ENCODE results near the gene WDFY3.
"Not testable (repeated sequence)": the region's sequence is repeated elsewhere in the genome, so short reads cannot be mapped to it uniquely, and the experiment has no call there.

WDFY3 gene

GRCh38 chr4:84677093-84677492 lies 289.4 kb downstream of the WDFY3 start:
- DNase-seq (ENCODE audit: low read depth): no peak

GRCh38 chr4:84673475-84674240 lies 292.8 kb downstream of the WDFY3 start:
- peak; percentile 76 for DNase-seq (ENCODE audit: low read depth)

DNA sequence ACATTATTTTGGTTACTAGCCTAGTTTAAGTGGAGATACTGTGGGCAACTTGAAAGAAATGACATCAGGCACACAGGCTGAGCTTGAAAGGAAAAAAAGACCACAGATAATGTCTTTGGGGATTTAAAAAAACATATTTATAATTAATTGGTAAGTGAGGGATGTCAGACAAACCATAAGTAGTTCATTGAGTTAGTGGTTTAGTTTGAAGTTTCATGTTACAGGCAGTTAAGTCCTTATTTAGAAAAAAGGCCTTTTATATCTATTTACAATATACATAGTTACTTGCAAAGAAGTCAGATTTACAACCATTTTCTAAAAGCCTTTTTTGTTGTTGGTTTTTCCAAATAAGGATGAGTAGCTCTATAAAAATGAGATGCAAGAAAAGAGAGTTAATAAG lies 294.3 kb downstream of the WDFY3 start:
- no peak for DNase-seq (ENCODE audit: low read depth)

DNA sequence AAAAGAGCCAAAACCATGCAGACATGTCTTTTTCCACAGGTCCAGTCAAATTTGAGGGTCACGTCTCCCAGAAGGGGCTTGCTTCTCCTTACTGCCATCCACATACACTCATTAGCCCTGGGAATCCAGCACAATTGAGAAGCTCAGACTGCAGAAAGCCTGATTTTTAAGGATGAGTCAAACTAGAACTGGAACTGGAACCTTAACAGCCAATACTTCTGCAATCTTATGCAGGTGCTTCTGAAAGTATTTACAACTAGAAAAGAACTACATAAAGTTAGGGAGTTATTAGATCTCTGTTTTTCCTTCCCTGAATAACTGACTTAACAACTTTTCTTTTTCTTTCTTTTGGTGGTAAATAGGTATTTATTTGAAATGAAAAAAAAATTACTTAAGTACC lies 297.3 kb downstream of the WDFY3 start:
- no peak for DNase-seq (ENCODE audit: low read depth)

GRCh38 chr4:84666439-84666838 lies 300.1 kb downstream of the WDFY3 start:
- no peak for DNase-seq (ENCODE audit: low read depth)

DNA sequence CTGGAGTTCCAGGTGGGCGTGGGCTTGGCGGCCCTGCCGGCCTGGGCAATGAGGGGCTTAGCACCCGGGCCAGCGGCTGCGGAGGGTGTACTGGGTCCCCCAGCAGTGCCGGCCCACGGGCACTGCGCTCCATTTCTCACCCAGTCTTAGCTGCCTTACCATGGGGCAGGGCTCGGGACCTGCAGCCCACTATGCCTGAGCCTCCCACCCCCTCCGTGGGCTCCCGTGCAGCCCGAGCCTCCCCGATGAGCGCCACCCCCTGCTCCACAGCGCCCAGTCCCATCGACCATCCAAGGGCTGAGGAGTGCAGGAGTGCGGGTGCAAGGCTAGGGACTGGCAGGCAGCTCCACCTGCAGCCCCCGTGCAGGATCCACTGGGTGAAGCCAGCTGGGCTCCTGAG lies 301.7 kb downstream of the WDFY3 start:
- not testable (repeated sequence) for DNase-seq (ENCODE audit: low read depth)

DNA sequence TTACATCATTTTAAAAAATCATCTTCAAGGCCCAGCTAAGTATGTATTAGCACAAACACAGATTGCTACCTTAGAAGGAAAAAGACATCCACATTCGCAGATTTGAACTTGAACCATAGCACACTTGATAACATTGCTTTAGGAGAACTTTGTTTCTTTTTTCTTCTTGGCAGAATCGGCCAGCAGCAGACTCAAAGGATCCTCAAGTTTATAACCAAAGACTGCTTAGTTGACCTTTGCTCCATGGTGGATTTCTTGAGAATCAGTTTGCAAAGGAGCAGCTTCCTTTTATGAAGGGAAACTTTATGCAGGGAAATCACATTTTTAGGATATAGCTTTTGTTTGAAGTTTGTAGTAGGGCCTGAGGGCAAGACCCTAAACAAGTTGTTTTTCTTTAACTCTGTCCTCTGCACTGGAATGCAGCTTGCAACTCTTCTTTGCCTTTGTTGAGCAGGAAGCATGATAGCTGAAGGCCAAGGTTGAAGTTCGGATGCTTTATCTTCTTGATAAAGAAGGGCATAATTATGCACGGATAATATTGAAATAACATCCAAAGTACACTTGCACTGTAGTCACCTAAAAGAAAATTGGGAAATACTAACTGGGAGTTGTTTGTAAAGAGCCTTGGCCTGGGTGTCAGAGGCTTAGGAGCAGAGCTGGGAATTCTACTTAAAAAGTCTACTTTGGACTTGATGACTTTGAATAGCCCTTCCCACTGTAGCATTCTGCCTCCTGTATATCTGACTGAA lies 305.1 kb downstream of the WDFY3 start:
- DNase-seq (ENCODE audit: low read depth): no peak

DNA sequence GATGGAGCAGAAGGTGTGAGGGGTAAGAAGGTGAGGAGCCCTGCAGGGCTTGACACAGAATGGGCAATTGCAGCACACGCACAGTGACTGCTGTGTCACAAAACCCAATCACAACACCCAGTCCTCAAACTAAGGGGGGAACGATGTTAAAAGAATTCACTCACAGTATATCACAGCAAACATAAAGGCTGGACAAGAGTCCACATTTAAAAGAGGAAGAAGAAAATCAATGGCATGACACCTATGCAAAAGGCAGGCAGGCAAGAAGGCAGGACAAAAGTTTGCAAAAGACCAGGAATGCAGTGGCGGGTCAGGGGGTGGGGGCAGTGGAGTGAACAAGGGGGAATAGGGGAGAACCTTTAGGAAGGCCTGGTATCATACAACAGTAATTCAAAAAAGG lies 305.9 kb downstream of the WDFY3 start:
- no peak for DNase-seq (ENCODE audit: low read depth)

DNA sequence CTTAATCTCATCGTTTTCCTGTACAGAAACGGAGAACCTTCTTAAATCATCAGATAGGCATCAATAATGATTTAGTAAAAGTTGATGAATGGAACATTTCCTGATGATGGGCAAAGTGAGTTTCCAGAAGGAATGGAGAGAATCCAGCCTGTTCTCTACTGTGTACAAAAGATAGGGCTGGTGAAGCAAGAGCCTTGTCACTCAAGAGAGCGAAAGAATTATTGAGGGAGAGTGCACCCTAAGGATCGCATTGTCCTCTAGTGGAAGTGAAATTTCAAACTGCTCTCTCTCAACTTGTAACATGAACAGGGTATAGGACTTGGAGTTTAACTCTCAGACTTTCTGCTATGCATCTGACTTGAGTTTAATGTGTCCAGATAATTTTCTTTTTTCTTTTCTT lies 314.0 kb downstream of the WDFY3 start:
- DNase-seq (ENCODE audit: low read depth): no peak

DNA sequence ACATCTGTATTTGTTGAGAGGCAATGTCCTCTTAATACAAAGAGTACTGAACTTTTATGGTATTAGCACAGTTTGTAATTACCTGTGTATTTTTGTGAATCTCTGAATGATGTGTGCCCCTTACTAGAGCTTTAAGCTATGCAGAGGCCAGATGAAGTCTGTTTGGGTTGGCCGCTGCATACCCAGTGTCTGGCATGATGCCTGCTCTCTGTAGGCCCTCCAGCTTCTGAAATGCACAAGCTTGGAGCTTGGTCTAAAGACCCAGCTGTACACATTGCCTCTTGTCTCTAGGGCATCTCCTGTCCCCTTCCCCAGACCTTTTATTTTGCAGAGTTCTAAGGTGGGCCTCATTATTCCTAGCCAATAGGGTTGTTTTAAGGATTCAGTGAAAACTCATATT lies 315.0 kb downstream of the WDFY3 start:
- no peak for DNase-seq (ENCODE audit: low read depth)

GRCh38 chr4:84648863-84649647 lies 317.4 kb downstream of the WDFY3 start:
- DNase-seq (ENCODE audit: low read depth): no peak

GRCh38 chr4:84648178-84648577 lies 318.3 kb downstream of the WDFY3 start:
- DNase-seq (ENCODE audit: low read depth): no peak

- DNase-seq (ENCODE audit: low read depth): peak; percentile 15
These were observed 319.1 kb downstream of the WDFY3 start for GRCh38 chr4:84647312-84647884.

GRCh38 chr4:84644087-84644486 lies 322.4 kb downstream of the WDFY3 start:
- DNase-seq (ENCODE audit: low read depth): no peak

- DNase-seq (ENCODE audit: low read depth): no peak
These were observed 327.3 kb downstream of the WDFY3 start for GRCh38 chr4:84639145-84639544.

- DNase-seq (ENCODE audit: low read depth): no peak
These were observed 328.4 kb downstream of the WDFY3 start for GRCh38 chr4:84638092-84638491.

DNA sequence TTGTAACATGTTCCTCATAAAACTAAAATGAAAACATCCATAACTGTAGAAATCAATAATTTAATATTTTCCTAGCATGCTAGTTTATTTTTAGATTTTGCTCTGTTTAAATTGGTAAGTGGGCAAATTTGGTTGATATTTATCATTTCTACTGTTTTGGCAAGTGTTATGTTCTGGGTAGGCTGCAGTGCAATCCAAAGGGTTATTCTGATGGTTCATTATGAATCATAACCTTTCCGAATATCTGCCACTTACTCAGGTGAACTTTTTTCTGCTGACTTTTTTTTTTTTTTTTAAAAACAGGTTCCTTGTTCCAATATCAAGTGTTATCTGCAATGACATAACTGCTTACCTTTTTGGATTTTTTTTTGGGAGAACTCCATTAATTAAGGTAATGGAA lies 331.5 kb downstream of the WDFY3 start:
- DNase-seq (ENCODE audit: low read depth): no peak

DNA sequence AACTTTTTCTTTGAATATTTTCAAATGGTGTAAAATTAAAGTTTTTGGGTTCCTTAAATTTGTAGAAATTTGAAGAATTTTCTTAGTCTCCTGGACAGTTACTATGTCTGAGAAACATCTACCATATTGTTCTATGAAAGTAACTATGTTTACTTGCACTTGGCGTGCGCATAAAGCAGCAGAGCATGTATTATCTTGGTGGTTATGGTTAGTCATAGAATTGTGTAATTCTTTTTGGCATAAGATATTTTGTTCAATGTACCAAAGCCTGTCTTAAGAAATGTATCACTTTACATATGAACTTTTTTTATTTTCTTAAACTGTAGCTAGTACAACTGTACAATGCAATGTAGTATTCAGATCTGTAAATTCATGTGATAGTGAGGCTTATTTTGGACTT lies 334.4 kb downstream of the WDFY3 start:
- DNase-seq (ENCODE audit: low read depth): peak; percentile 79

DNA sequence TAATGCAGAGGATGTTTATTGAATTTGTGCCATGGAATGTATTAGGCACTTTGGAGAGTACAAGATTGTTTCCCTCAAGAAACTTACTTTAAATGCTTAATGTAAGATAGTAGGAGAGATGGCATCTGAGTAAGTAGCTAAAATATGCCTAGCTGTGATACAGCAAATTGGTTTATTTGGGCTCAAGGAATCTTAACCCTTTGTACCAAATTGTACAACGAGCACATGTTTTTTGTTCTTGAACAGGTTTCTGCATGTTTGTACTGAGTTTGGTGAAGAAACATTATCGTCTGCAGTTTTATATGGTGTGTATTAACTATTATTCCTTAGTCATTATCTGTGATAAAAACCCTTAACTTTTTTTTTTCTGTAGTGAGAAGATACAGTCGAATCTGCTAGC lies 334.9 kb downstream of the WDFY3 start:
- no peak for DNase-seq (ENCODE audit: low read depth)

DNA sequence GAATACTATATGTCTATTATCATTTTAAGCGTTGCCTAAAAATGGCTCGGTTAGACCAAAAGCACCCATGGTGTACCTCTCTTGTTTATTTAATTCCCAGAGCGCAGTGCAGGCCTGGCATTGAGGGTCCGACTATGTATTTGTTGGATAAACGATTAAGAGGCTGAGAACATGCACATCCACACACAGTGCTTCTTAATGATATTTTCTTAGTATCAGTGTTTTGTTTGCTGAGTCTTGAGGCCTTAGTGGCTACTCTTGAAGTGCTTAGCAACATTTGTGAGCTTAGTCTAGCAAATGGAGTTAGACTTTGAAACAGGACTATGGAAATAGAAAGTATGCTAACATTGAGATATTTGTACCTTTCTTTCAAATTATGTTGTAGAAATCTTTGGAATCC lies 339.8 kb downstream of the WDFY3 start:
- DNase-seq (ENCODE audit: low read depth): no peak

DNA sequence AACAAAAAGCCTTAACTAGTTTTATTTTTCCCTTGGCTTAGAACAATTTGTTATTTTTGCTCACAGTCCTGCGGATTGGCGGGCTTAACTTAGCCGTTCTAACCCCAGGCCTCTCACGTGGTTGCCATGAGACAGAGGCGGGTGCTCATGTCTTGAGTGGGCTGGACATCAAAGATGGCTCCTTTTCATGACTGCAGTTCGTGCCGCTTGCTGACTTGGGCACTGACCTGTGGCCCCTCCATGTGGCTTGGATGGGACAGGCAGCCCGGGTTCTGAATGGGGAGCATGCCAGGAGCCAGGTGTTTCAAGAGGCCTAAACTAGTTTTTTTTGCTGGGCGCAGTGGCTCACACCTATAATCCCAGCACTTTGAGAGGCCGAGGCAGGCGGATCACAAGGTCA lies 342.8 kb downstream of the WDFY3 start:
- DNase-seq (ENCODE audit: low read depth): no peak

- no peak for DNase-seq (ENCODE audit: low read depth)
These were observed 343.5 kb downstream of the WDFY3 start for GRCh38 chr4:84622959-84623358.

Data from stromal cell of bone marrow (primary cell).